SK-N-SH treated with all-trans-retinoic acid at 6 μM for 48 hours (cell line): ENCODE data around the gene ISLR.

Experiments
- ATAC-seq: fragments of 200-7000 bp; cut with Tn5 transposase; 3 replicates; pipeline ENCODE4 v1.9.1; 2020; ENCODE audit warnings: mild to moderate bottlenecking, moderate library complexity
- ARNTL ChIP-seq: fragments of 450-650 bp; formaldehyde crosslinking; IDR thresholded peaks from 2 replicates; pipeline ENCODE4 v1.5.0; 2020; ENCODE audit warnings: low read depth, mild to moderate bottlenecking, moderate library complexity, borderline replicate concordance
- BACH2 ChIP-seq: fragments of 250-450 bp; sonication (Bioruptor Pico); IDR thresholded peaks from 2 replicates; pipeline ENCODE4 v1.9.0; 2021; ENCODE audit warnings: mild to moderate bottlenecking, borderline replicate concordance
- CSDC2 ChIP-seq: fragments of 250-450 bp; sonication (Bioruptor Pico); IDR thresholded peaks from 2 replicates; pipeline ENCODE4 v1.5.0; 2020; ENCODE audit warnings: mild to moderate bottlenecking, moderate library complexity
- ESRRG ChIP-seq: fragments of 250-450 bp; sonication (Bioruptor Pico); IDR thresholded peaks from 2 replicates; pipeline ENCODE4 v1.6.1; 2021; ENCODE audit warnings: mild to moderate bottlenecking
- GLIS3 ChIP-seq: fragments of 250-450 bp; sonication (Bioruptor Pico); IDR thresholded peaks from 2 replicates; pipeline ENCODE4 v1.5.0; 2020; ENCODE audit warnings: mild to moderate bottlenecking, moderate library complexity
- ISL1 ChIP-seq: fragments of 250-450 bp; sonication (Bioruptor Pico); IDR thresholded peaks from 2 replicates; pipeline ENCODE4 v2.1.2; 2022; ENCODE audit warnings: mild to moderate bottlenecking, moderate library complexity
- OSR1 ChIP-seq: fragments of 250-450 bp; sonication (Bioruptor Pico); IDR thresholded peaks from 2 replicates; pipeline ENCODE4 v1.8.0; 2022; ENCODE audit warnings: moderate library complexity, mild to moderate bottlenecking, inconsistent platforms
- PPARA ChIP-seq: fragments of 250-450 bp; sonication (Bioruptor Pico); IDR thresholded peaks from 2 replicates; pipeline ENCODE4 v1.5.0; 2020; ENCODE audit warnings: mild to moderate bottlenecking, borderline replicate concordance
- RARB ChIP-seq: fragments of 250-450 bp; sonication (Bioruptor Pico); IDR thresholded peaks from 2 replicates; pipeline ENCODE4 v1.8.0; 2021; ENCODE audit warnings: mild to moderate bottlenecking, moderate library complexity
- SNAI2 ChIP-seq: fragments of 250-450 bp; sonication (Bioruptor Pico); IDR thresholded peaks from 2 replicates; pipeline ENCODE4 v1.5.0; 2020; ENCODE audit warnings: mild to moderate bottlenecking, moderate library complexity
- TCF4 ChIP-seq: fragments of 250-450 bp; sonication (Bioruptor Pico); IDR thresholded peaks from 2 replicates; pipeline ENCODE4 v1.8.0; 2021; ENCODE audit warnings: mild to moderate bottlenecking, moderate library complexity, borderline replicate concordance
- TOX ChIP-seq: fragments of 250-450 bp; sonication (Bioruptor Pico); IDR thresholded peaks from 2 replicates; pipeline ENCODE4 v1.8.0; 2021; ENCODE audit warnings: mild to moderate bottlenecking, moderate library complexity, borderline replicate concordance
- ZC3H10 ChIP-seq: fragments of 250-450 bp; sonication (Bioruptor Pico); IDR thresholded peaks from 2 replicates; pipeline ENCODE4 v1.5.1; 2021; ENCODE audit warnings: mild to moderate bottlenecking, moderate library complexity
- ZFP3 ChIP-seq: fragments of 250-450 bp; sonication (Bioruptor Pico); IDR thresholded peaks from 2 replicates; pipeline ENCODE4 v1.5.0; 2020; ENCODE audit warnings: mild to moderate bottlenecking, moderate library complexity
- ZNF565 ChIP-seq: fragments of 450-650 bp; formaldehyde crosslinking; conservative IDR thresholded peaks from 2 replicates; pipeline ENCODE4 v1.5.0; 2020; ENCODE audit warnings: low read depth, mild to moderate bottlenecking, moderate library complexity
- ZNF70 ChIP-seq: fragments of 450-650 bp; formaldehyde crosslinking; IDR thresholded peaks from 2 replicates; pipeline ENCODE4 v1.5.0; 2020; ENCODE audit warnings: mild to moderate bottlenecking, moderate library complexity
- ZNF8 ChIP-seq: fragments of 450-650 bp; formaldehyde crosslinking; IDR thresholded peaks from 2 replicates; pipeline ENCODE4 v1.5.0; 2020; ENCODE audit warnings: mild to moderate bottlenecking, moderate library complexity
- TF ChIP-seq, protein P1 (sequence below): fragments of 250-450 bp; sonication (Bioruptor Pico); IDR thresholded peaks from 2 replicates; pipeline ENCODE4 v1.5.1; 2020; ENCODE audit warnings: low read depth, mild to moderate bottlenecking, moderate library complexity
- TF ChIP-seq, protein P2 (sequence below): fragments of 250-450 bp; sonication (Bioruptor Pico); IDR thresholded peaks from 2 replicates; pipeline ENCODE4 v1.5.1; 2021; ENCODE audit warnings: mild to moderate bottlenecking, moderate library complexity
- TF ChIP-seq, protein P3 (sequence below): fragments of 250-450 bp; sonication (Bioruptor Pico); IDR thresholded peaks from 2 replicates; pipeline ENCODE4 v1.5.0; 2020; ENCODE audit warnings: mild to moderate bottlenecking, moderate library complexity
- TF ChIP-seq, protein P4 (sequence below): fragments of 250-450 bp; sonication (Bioruptor Pico); IDR thresholded peaks from 2 replicates; pipeline ENCODE4 v1.8.0; 2020; ENCODE audit warnings: mild to moderate bottlenecking, moderate library complexity, borderline replicate concordance
- TF ChIP-seq, protein P5 (sequence below): fragments of 250-450 bp; sonication (Bioruptor Pico); IDR thresholded peaks from 2 replicates; pipeline ENCODE4 v1.8.0; 2021; ENCODE audit warnings: low read depth, mild to moderate bottlenecking, moderate library complexity, borderline replicate concordance

ISLR gene

DNA sequence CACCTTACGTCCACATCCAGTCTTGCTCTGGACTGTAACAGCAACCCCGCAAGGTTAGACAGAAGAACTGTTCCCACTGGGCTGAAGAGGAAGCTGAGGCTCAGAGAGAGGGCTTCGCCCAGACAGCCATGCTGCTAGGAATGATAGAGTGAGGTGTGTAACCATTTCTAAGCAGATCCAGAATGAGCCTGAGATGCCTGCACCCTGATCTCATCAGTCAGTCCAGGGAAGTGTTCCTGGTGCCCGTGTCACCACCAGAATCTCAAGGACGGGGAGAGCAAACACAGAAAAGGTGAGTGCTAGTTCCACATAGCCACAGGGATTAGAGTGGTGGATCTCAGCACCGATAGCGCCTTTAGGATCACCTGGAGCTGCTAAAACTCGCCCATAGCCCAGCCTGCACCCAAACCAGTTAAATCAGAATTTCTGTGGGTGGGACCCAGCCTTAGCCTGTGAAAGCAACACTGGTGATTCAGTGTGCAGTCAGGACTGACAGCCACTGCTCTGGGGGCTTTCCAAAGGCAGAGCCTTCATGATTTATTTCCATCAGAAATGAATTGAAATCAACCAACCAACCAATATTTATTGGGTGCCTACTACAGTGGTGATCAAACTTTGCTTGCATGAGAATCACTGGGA is 12.3 kb downstream of the ISLR start:
- ATAC-seq, result no peak
- TF ChIP-seq CSDC2 (CRISPR knock-in tag) (no peak), RARB (CRISPR knock-in tag) (no peak)
- TF ChIP-seq, protein P1, sequence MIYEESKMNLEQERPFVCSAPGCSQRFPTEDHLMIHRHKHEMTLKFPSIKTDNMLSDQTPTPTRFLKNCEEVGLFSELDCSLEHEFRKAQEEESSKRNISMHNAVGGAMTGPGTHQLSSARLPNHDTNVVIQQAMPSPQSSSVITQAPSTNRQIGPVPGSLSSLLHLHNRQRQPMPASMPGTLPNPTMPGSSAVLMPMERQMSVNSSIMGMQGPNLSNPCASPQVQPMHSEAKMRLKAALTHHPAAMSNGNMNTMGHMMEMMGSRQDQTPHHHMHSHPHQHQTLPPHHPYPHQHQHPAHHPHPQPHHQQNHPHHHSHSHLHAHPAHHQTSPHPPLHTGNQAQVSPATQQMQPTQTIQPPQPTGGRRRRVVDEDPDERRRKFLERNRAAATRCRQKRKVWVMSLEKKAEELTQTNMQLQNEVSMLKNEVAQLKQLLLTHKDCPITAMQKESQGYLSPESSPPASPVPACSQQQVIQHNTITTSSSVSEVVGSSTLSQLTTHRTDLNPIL (CRISPR knock-in tag), result no peak
- TF ChIP-seq, protein P2, sequence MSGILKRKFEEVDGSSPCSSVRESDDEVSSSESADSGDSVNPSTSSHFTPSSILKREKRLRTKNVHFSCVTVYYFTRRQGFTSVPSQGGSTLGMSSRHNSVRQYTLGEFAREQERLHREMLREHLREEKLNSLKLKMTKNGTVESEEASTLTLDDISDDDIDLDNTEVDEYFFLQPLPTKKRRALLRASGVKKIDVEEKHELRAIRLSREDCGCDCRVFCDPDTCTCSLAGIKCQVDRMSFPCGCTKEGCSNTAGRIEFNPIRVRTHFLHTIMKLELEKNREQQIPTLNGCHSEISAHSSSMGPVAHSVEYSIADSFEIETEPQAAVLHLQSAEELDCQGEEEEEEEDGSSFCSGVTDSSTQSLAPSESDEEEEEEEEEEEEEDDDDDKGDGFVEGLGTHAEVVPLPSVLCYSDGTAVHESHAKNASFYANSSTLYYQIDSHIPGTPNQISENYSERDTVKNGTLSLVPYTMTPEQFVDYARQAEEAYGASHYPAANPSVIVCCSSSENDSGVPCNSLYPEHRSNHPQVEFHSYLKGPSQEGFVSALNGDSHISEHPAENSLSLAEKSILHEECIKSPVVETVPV (CRISPR knock-in tag), result no peak
- TF ChIP-seq, all 23 proteins: peak for 0

DNA sequence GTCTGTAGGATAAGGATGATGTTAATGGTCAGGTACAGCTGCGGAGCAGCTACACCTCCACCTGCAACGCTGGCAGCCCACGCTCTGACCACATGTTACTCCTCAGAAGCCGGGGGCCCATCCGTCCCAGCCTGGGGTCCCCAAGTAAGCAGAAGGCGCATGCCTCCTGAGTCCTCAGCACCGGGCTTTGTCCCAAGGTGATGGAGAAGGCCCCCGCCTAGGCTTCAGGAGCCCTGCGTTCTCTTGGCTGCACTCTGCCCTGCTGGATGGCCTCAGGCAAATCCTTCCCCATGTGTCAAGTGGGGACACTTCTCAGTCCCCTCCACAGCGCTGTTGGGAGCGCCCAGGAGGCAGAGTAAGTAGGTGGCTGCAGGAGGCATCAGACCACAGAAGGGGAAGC is 14.7 kb downstream of the ISLR start:
- TF ChIP-seq ZNF565 (CRISPR knock-in tag) (no peak), OSR1 (CRISPR knock-in tag) (no peak), ZC3H10 (no peak), CSDC2 (CRISPR knock-in tag) (no peak), GLIS3 (CRISPR knock-in tag) (no peak), ARNTL (CRISPR knock-in tag) (no peak), BACH2 (CRISPR knock-in tag) (no peak), RARB (CRISPR knock-in tag) (no peak)
- TF ChIP-seq, protein P3, sequence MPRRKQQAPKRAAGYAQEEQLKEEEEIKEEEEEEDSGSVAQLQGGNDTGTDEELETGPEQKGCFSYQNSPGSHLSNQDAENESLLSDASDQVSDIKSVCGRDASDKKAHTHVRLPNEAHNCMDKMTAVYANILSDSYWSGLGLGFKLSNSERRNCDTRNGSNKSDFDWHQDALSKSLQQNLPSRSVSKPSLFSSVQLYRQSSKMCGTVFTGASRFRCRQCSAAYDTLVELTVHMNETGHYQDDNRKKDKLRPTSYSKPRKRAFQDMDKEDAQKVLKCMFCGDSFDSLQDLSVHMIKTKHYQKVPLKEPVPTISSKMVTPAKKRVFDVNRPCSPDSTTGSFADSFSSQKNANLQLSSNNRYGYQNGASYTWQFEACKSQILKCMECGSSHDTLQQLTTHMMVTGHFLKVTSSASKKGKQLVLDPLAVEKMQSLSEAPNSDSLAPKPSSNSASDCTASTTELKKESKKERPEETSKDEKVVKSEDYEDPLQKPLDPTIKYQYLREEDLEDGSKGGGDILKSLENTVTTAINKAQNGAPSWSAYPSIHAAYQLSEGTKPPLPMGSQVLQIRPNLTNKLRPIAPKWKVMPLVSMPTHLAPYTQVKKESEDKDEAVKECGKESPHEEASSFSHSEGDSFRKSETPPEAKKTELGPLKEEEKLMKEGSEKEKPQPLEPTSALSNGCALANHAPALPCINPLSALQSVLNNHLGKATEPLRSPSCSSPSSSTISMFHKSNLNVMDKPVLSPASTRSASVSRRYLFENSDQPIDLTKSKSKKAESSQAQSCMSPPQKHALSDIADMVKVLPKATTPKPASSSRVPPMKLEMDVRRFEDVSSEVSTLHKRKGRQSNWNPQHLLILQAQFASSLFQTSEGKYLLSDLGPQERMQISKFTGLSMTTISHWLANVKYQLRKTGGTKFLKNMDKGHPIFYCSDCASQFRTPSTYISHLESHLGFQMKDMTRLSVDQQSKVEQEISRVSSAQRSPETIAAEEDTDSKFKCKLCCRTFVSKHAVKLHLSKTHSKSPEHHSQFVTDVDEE (CRISPR knock-in tag), result no peak
- ATAC-seq, result no peak

DNA sequence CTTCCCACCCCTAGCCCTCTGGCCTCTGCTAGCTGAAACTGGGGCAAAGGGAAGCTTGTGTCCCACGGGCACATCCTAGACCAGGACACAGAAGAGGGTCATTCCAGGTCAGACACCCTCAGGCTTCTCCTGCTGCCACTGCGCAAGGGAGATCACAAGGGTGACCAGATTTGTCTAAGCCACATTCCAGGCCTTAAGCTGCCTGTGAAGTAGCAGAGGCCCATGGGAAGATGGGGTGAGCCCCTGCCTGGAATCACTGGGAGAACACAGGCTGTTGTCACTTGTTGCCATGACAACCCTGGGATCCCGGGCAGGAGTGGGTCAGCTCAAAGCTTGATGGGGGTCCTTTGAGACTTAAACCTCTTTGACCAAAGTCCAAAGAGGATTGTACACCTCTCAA is 18.3 kb downstream of the ISLR start:
- TF ChIP-seq TCF4 (CRISPR knock-in tag) (no peak), TOX (CRISPR knock-in tag) (no peak), ZC3H10 (no peak)
- ATAC-seq, result no peak

DNA sequence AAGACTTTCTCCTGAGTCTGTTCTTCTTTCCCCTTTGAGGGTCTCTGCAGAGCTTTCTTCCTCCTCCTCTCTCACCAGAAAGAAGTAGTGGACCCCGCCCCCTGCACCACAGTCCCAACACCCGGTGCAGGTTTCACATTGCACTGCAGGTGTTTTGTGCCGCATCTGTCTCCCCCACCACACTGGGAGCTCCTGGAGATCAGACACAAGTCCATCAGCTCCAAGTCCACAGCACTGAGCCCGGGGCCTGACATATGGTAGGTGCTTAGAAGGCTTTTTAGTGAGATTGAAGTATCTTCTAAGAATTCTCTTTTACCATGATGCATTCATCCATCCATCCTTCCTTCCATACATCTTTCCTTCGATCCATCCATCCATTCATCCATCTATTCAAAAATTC is 19.2 kb downstream of the ISLR start:
- no peak for ATAC-seq
- TF ChIP-seq ESRRG (CRISPR knock-in tag) (no peak), BACH2 (CRISPR knock-in tag) (no peak), ZNF70 (CRISPR knock-in tag) (no peak), RARB (CRISPR knock-in tag) (no peak)

DNA sequence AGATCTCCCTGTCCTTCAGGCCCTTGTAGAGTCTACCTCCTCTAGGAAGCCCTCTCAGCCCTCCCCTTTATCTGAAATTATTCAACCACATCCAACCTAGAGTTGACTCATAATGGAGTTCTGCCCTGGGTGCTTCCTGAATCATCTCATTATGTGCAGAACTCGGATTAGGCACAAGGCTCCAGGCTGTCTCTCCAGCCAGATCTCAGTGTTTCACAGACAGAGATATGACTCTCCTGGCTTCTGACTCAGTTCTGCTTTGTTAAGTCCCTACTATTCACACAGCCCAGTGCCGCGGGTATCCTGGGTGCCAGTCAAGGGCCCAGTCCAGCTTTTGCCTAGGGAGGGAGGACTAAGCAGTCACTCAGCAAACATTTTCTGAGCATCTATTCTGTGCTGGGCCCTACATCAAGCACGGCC is 19.8 kb downstream of the ISLR start:
- no peak for TF ChIP-seq ZC3H10
- TF ChIP-seq ZFP3, result 0 out of 2 replicates have a peak, but pooled peaks have one; percentile 64
- ATAC-seq, result peak; percentile 71

DNA sequence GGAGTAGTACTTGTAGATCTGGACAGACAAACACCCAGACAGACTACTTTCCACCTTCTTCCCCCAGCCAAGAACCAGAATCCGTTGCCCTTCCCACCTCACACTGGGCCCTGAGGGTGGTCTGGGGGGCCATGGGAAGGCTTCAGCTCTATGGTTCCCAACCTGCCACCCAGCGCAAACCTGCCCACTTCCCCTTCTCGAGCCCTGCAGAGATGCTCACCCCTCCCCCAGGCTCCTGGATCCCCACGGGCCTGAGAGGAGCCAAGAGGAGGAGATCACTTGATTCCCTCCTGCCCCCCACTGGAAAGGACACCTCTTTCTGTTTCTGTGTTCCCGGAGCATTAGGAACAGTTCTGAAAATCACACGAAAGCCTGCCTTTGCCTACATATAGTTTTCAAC is 20.4 kb downstream of the ISLR start:
- TF ChIP-seq, protein P4, sequence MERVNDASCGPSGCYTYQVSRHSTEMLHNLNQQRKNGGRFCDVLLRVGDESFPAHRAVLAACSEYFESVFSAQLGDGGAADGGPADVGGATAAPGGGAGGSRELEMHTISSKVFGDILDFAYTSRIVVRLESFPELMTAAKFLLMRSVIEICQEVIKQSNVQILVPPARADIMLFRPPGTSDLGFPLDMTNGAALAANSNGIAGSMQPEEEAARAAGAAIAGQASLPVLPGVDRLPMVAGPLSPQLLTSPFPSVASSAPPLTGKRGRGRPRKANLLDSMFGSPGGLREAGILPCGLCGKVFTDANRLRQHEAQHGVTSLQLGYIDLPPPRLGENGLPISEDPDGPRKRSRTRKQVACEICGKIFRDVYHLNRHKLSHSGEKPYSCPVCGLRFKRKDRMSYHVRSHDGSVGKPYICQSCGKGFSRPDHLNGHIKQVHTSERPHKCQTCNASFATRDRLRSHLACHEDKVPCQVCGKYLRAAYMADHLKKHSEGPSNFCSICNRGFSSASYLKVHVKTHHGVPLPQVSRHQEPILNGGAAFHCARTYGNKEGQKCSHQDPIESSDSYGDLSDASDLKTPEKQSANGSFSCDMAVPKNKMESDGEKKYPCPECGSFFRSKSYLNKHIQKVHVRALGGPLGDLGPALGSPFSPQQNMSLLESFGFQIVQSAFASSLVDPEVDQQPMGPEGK, result no peak
- TF ChIP-seq ISL1 (CRISPR knock-in tag) (no peak), TOX (CRISPR knock-in tag) (no peak), GLIS3 (CRISPR knock-in tag) (no peak), TCF4 (CRISPR knock-in tag) (no peak), ZFP3 (no peak), SNAI2 (CRISPR knock-in tag) (no peak), ESRRG (CRISPR knock-in tag) (no peak), ARNTL (CRISPR knock-in tag) (no peak), PPARA (CRISPR knock-in tag) (no peak), ZNF565 (CRISPR knock-in tag) (no peak), CSDC2 (CRISPR knock-in tag) (no peak), RARB (CRISPR knock-in tag) (no peak), ZNF8 (CRISPR knock-in tag) (no peak)
- TF ChIP-seq, protein P5, sequence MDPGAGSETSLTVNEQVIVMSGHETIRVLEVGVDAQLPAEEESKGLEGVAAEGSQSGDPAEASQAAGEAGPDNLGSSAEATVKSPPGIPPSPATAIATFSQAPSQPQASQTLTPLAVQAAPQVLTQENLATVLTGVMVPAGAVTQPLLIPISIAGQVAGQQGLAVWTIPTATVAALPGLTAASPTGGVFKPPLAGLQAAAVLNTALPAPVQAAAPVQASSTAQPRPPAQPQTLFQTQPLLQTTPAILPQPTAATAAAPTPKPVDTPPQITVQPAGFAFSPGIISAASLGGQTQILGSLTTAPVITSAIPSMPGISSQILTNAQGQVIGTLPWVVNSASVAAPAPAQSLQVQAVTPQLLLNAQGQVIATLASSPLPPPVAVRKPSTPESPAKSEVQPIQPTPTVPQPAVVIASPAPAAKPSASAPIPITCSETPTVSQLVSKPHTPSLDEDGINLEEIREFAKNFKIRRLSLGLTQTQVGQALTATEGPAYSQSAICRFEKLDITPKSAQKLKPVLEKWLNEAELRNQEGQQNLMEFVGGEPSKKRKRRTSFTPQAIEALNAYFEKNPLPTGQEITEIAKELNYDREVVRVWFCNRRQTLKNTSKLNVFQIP (CRISPR knock-in tag), result no peak
- ATAC-seq, result no peak
